GM13977 (cell line): ENCODE measurements around the gene ENPP7.

Experiments used
- DNase-seq: peaks from one replicate; pipeline ENCODE4 v3.0.0; 2012; ENCODE audit warnings: low spot score
- in situ Hi-C: fragments of 300-500 bp; cut with MboI; formaldehyde crosslinking; loops from one replicate; pipeline ENCODE4 v1.12.0; 2022; ENCODE audit warnings: low sequenced_read_pairs, low pct_unique_long_range_greater_than_20kb, mixed read lengths, inconsistent platforms; ENCODE audit not compliant: unreplicated experiment
- TF ChIP-seq, protein P1 (sequence below): IDR thresholded peaks from 2 replicates; pipeline ENCODE4 v1.5.1; 2012; ENCODE audit warnings: mild to moderate bottlenecking, control low read depth; ENCODE audit not compliant: insufficient read depth; ENCODE audit errors: extremely low read depth, missing control alignments

The ENPP7 gene

DNA sequence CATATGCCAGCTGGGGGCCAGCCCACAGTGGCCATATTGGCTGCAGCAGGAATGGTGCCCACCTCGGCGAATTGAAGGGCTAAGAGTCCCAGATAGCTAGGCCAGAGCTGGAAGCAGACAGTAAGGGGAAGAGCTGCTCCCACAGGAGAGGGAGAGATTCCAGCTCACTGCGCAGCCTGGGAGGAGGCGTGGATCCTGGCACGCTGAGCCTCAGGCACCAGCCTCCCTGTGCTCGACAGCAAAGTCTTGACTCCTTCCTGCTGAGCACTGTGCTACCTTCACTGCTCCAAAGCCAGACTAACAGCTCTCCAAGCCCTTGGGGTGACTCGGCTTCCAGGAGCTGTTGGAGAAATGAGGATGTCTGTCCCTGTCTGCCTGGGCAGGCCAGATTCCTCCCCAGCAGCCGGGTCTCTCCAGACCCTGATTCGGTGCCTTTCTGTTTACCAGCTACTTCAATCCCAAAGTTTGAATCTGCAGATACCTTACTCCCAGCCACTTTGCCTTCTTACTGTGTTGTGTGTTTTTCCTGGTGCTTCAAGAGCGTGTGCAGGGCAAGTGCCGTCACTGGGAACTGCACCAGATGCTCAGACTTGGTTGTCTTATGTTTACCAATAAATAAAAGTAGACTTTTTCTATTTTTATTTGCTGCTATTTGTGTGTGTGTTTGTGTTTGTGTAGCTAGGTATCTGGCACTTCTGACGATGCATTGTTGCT is 56.3 kb downstream of the ENPP7 start:
- TF ChIP-seq, protein P1, sequence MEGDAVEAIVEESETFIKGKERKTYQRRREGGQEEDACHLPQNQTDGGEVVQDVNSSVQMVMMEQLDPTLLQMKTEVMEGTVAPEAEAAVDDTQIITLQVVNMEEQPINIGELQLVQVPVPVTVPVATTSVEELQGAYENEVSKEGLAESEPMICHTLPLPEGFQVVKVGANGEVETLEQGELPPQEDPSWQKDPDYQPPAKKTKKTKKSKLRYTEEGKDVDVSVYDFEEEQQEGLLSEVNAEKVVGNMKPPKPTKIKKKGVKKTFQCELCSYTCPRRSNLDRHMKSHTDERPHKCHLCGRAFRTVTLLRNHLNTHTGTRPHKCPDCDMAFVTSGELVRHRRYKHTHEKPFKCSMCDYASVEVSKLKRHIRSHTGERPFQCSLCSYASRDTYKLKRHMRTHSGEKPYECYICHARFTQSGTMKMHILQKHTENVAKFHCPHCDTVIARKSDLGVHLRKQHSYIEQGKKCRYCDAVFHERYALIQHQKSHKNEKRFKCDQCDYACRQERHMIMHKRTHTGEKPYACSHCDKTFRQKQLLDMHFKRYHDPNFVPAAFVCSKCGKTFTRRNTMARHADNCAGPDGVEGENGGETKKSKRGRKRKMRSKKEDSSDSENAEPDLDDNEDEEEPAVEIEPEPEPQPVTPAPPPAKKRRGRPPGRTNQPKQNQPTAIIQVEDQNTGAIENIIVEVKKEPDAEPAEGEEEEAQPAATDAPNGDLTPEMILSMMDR: no peak
- no peak for DNase-seq
- in situ Hi-C loops: loop anchor here (25.0 kb wide), 1 partner anchor 175 kb away; no protein-coding TSS in a partner anchor

DNA sequence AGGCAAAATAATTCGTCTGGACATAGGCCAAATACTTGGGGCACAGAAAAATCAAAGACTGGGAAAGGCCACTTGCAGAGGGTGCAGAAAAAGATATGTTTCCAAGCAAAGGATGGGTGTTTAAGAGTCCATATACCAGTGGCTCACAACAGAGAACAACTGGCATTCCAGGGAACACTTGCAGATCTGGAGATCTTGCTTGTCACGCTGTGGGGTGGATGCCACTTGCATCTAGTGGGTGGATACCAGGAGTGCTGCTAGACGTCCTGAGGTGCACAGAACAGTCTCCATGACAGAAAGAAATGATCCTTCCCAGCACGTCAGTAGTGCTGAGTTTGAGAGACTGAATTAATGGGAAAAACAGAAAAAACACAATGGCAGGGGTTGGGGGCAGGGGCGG is 57.7 kb downstream of the ENPP7 start:
- no peak for DNase-seq
- TF ChIP-seq, protein P1: no peak
- in situ Hi-C loops: loop anchor here (25.0 kb wide), 1 partner anchor 174 kb away; no protein-coding TSS in a partner anchor

DNA sequence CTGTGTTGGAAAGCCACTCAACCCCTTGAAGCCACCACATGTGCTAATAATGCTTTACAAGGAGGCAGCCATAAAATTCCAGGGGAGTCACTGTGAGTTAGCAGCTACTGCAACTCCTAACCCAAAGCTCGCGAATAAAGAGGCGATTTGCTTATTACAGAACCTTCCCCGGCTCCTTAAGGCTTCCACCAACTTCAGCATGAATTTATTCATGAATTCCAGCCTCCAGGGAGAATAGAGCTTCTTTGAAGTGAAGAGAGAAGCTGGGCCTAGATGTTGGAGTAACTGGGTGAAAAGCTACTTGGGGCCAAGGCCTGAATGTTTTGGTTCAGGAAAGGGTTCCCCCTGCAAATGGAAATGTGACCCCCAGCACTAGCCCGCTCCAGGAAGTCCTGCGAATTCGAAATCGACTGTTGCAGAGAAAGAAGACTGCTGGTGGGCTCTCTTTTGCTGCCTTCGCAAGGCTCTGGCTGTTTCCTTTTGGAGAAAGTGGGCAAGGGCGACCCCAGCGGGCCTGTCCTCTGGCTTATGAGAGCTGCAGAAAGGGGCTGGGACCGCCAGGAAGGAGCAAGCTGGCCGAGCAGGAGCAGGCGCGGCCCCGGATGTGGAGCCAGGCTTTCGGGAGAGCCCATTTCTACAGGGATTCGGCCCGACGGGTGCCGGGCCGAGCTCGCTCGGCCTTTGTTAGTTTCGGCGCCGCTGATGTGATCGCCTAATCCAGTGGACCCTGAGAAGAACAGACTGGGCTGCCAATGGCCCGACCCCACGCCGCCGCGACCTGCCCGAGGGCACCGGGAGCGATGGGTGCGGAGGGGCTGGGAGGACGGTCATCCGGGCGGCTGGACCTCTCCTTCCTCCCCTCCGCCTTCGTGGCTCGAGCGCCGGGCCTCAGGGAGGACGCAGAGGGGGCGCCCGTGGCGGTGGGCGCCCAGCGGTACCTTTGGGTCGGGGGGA is 58.5 kb downstream of the ENPP7 start:
- DNase-seq: no peak
- TF ChIP-seq, protein P1: no peak
- in situ Hi-C loops: loop anchor here (25.0 kb wide), 1 partner anchor 173 kb away; no protein-coding TSS in a partner anchor

DNA sequence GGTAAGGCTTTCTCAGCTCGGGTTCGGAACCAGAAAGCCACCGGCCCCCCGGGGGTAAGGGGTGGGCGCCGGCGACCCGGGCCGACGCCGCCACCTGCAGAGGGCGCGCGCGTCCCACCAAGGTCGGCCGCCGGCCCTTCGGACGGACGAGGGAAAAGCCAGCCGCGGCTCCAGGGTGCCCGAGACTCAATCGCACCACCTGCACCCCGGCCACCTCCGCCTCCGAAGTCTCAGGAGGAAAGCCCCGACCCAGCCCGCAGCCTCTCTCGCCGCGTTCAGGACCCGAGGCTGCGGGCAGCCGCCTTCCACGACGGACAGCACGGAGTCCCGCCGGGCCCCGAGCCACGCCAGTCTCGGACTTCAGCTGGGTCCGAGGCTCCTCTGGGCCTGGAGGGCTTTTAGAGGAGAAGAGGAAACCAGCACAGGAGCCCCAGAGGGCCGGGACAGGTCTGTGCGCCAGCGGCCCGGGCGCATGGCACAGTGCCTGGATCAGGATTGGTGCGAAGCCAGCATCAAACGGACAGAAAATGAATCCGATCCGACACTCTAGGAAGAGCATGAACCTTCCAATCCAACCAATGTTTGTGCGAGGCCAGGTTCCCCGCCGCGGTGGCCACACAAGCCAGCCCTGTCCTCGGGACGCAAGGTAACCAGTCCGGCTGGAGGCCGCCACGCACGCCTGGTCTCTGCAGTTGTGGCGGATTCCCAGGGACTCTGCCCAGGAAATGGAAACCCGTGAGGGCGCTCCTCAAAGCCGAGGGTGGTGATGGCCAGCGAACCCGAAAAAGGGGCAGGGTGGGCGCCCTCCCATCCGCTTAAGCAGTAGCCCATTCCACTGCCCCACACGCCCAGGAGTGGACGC is 59.4 kb downstream of the ENPP7 start:
- TF ChIP-seq, protein P1: peak; percentile 89
- peak; percentile 94 for DNase-seq
- in situ Hi-C loops: loop anchor here (10.0 to 25.0 kb wide), 2 partner anchors 55 to 172 kb away; no protein-coding TSS in a partner anchor

DNA sequence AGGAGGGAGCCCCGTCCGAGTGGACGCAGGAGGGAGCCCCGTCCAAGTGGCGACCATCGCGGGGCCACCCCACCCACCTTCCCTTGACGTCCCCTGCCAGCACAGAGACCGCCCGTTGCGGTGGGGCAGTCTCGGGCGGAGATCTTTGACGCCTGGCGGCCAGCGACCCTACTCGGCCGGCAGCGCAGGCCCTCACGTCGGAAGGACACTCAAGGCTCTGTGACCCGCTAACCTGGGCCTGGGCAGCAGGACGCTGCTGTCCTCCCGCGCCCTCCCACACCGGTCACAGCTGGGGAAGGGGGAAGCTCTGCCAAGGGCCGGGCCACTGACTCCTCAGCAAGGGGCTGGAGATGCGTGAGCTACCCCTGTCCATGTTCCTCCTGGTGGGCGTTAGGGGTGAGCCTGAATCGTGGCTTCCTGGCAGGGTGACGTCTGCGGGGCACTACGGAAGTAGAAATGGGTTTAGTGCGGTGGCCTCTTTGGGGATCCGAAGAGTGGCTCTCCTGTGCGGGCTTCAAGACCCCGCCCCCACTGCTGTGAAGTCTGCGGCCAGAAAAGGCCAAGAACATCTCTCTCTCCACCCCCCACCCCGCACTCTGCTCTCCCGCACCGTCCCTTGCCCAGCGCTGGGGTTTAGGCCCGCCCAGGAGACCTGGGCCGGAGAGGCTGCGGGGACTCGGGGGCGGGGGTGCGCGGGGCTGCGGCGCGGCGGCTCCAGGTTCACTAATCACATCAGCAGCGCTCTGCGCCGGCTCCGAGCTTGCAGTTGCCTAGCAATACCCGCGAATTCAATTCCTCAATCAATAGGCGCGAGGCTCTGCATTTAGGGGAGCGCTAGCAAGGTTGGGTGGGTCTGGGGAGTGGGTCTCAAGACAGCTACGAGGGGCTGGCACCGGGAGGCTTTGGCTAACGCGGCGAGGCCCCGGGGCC is 60.3 kb downstream of the ENPP7 start:
- in situ Hi-C loops: loop anchor here (10.0 to 25.0 kb wide), 2 partner anchors 54 to 171 kb away; no protein-coding TSS in a partner anchor
- DNase-seq: no peak
- TF ChIP-seq, protein P1: no peak
